Osteoblast (primary cell): ENCODE measurements around the gene COL1A1. TPM values are rescaled to one million over a fixed set of nuclear protein-coding genes. Genes with fewer than 3 reads are reported as not detected.

ENCODE experiments used
- DNase-seq: peaks from one replicate; pipeline ENCODE4 v3.0.0; 2011; ENCODE audit warnings: low spot score, mixed read lengths; ENCODE audit not compliant: insufficient read length; ENCODE audit errors: missing footprints
- H2AFZ ChIP-seq: 2 replicates; pipeline ENCODE4 v1.6.0; 2011; ENCODE audit warnings: mild to moderate bottlenecking, low read length
- H3K27ac ChIP-seq: 2 replicates; pipeline ENCODE4 v1.5.1; 2011; ENCODE audit warnings: mild to moderate bottlenecking, low read depth, low read length, moderate library complexity
- H3K27me3 ChIP-seq: 2 replicates; pipeline ENCODE4 v1.6.0; 2012; ENCODE audit warnings: mild to moderate bottlenecking, control low read depth, inconsistent platforms, low read length, moderate library complexity; ENCODE audit not compliant: insufficient read depth
- H3K36me3 ChIP-seq: 2 replicates; pipeline ENCODE4 v1.5.1; 2011; ENCODE audit warnings: mild to moderate bottlenecking, low read length, control low read depth, moderate library complexity; ENCODE audit not compliant: insufficient read depth
- H3K4me1 ChIP-seq: 2 replicates; pipeline ENCODE4 v1.5.1; 2011; ENCODE audit warnings: mild to moderate bottlenecking, low read length, control low read depth, moderate library complexity; ENCODE audit not compliant: insufficient read depth
- H3K4me2 ChIP-seq: 2 replicates; pipeline ENCODE4 v1.6.0; 2011; ENCODE audit warnings: mild to moderate bottlenecking, low read length; ENCODE audit not compliant: insufficient read depth
- H3K4me3 ChIP-seq: fragments of 200-600 bp; sonication (generic); 3 replicates; pipeline ENCODE4 v1.5.1; 2012; ENCODE audit warnings: mild to moderate bottlenecking, low read length, inconsistent platforms; ENCODE audit not compliant: insufficient read depth
- H3K79me2 ChIP-seq: 2 replicates; pipeline ENCODE4 v1.6.0; 2012; ENCODE audit warnings: mild to moderate bottlenecking, low read length, control low read depth, inconsistent platforms; ENCODE audit not compliant: insufficient read depth
- H3K9me3 ChIP-seq: 2 replicates; pipeline ENCODE4 v1.5.1; 2011; ENCODE audit warnings: low read depth, low read length, control low read depth
- H4K20me1 ChIP-seq: 2 replicates; pipeline ENCODE4 v1.6.0; 2012; ENCODE audit warnings: mild to moderate bottlenecking, low read length, control low read depth; ENCODE audit not compliant: insufficient read depth
- total RNA-seq: library from RNA; depleted of rRNA; stranded (reverse); fragments of >200 nt; gene quantifications from 2 replicates; pipeline ENCODE4 v1.2.3, GENCODE V29; 2012
- TF ChIP-seq, protein P1 (sequence below): IDR thresholded peaks from 2 replicates; pipeline ENCODE4 v1.5.1; 2011; ENCODE audit warnings: mild to moderate bottlenecking, low read depth, low read length, moderate library complexity; ENCODE audit errors: extremely low read depth

COL1A1 gene
- total RNA-seq, 1 donor: 8,987 TPM

DNA sequence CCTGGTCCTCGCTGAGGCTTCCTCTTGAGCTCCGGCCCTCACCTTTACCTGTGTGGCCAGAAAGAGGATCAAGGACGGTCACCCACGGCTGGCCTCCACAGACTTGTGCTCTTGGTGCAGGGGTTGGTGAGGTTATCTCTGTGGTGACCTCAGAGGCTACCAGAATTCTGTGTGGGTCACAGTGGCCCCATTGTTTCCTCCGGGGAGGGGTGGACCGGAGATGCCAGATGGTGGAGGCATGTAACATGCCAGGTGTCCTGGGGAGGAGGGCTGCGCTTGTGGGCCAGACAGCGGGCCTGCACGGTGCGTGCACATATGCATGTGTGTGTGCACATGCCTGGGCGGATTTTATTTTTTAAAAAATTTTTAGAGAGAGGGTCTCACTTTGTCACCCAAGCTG, 29.3 kb downstream of the COL1A1 start:
- H3K36me3 ChIP-seq: peaks cover 8% of the 10 kb centered on the region
- no peak overlapping the region for H3K4me2 ChIP-seq
- peaks cover 21% of the 10 kb centered on the region for H3K4me1 ChIP-seq
- H3K4me3 ChIP-seq: no peak overlapping the region
- H4K20me1 ChIP-seq: no peaks in the 10 kb centered on the region
- no peaks in the 10 kb centered on the region for H3K27me3 ChIP-seq
- H3K79me2 ChIP-seq: no peaks in the 10 kb centered on the region
- DNase-seq: peak; percentile 15
- H3K27ac ChIP-seq: no peak overlapping the region
- H3K9me3 ChIP-seq: no peaks in the 10 kb centered on the region
- H2AFZ ChIP-seq: no peak overlapping the region
- TF ChIP-seq, protein P1, sequence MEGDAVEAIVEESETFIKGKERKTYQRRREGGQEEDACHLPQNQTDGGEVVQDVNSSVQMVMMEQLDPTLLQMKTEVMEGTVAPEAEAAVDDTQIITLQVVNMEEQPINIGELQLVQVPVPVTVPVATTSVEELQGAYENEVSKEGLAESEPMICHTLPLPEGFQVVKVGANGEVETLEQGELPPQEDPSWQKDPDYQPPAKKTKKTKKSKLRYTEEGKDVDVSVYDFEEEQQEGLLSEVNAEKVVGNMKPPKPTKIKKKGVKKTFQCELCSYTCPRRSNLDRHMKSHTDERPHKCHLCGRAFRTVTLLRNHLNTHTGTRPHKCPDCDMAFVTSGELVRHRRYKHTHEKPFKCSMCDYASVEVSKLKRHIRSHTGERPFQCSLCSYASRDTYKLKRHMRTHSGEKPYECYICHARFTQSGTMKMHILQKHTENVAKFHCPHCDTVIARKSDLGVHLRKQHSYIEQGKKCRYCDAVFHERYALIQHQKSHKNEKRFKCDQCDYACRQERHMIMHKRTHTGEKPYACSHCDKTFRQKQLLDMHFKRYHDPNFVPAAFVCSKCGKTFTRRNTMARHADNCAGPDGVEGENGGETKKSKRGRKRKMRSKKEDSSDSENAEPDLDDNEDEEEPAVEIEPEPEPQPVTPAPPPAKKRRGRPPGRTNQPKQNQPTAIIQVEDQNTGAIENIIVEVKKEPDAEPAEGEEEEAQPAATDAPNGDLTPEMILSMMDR: no peak

DNA sequence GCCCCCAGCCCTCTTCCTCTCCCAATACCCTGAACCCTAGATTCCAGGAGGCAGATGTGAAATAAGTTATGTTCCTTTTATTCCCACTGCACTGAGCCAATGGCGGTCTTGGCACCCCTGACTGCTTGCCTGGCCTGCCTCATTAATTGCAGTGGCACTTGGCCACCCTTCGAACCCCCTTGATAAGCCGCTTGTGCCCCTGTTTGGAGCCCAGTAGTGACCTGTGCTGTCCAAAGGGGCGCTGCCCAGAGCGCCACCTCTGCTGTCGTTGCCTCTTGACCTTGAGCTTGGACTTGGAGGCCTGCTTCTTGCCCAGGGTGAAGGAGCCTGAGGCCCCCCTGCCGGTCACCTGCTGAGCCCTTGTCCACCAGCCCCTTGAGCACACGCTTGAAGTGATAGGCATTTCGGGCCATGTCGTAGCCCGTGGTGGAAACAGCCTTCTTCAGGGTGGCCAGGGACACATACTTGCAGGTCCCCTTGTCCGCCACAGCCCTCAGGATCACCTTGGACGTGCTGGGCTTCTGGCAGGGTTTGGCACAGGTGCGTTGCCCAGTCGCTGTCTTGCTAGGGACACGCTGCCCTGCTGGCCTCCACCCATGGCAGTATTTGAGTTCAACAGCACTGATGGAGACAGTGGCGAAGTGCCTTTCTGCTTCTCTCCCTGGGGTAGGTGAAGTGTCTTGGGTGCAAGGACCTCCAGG, 29.9 kb downstream of the COL1A1 start:
- Histone ChIP-seq H4K20me1 (no peaks in the 10 kb centered on the region), H3K79me2 (no peaks in the 10 kb centered on the region), H3K4me3 (no peak overlapping the region), H3K4me2 (no peak overlapping the region), H2AFZ (no peak overlapping the region), H3K27me3 (no peaks in the 10 kb centered on the region), H3K36me3 (peaks cover 8% of the 10 kb centered on the region), H3K9me3 (no peaks in the 10 kb centered on the region), H3K27ac (no peak overlapping the region), H3K4me1 (peaks cover 15% of the 10 kb centered on the region)
- peak; percentile 61 for DNase-seq
- TF ChIP-seq, protein P1: no peak

DNA sequence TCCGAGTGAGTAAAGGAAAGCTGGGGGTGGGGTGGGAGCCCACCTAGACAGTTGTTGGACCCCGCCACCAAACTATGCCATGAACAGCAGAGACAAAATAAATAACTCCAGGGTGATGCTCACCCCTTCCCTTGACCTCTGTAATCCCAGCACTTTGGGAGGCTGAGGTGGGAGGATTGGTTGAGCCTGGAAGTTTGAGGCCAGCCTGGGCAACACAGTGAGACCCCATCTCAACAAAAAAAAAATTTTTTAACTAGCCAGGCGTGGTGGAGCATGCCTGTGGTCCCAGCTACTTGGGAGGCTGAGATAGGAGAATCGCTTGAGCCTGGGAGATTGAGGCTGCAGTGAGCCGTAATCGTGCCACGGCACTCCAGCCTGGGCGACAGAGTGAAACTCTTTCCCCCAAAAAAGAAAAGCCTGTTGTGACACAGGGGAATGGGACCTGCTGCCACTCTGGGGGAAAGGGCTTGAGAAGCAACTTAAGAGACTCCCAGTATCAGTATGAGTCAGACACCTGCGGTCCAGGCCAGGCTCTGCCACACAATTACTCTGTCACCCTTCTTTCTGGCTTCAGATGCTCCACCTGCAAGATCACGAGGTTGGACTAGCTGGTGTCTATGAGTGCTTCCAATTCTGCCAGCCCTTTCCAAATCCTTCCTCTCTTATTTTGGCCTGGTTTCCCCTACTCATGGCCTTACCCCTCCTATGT, 30.6 kb downstream of the COL1A1 start:
- Histone ChIP-seq H3K79me2 (no peaks in the 10 kb centered on the region), H3K36me3 (peaks cover 4% of the 10 kb centered on the region), H3K4me2 (no peak overlapping the region), H3K4me3 (no peak overlapping the region), H3K27me3 (no peaks in the 10 kb centered on the region), H3K9me3 (no peaks in the 10 kb centered on the region), H4K20me1 (no peaks in the 10 kb centered on the region), H3K27ac (no peak overlapping the region), H2AFZ (no peak overlapping the region), H3K4me1 (peaks cover 15% of the 10 kb centered on the region)
- TF ChIP-seq, protein P1: no peak
- DNase-seq: peak; percentile 69

DNA sequence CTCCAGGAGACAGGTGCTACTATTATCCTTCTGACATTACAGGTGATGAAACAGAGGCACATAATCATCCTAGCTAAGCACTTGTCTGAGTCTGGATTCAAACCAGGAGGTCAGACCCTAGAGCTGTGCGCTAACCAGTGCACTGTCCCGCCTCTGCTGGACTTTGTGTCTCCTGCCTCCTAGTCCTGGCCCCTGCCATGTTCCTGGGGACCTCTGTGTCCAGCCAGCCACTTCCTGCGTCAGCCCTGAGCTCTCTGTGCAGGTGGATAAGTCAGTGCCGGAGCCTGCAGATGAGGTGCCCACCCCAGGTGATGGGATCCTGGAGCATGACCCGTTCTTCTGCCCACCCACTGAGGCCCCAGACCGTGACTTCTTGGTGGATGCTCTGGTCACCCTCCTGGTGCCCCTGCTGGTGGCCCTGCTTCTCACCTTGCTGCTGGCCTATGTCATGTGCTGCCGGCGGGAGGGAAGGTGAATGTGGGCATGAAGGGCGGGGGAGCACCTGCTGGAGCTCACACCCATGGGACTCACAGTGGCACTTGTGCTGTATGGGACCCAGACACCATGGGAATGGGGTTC, 31.5 kb downstream of the COL1A1 start:
- H3K36me3 ChIP-seq: peaks cover 3% of the 10 kb centered on the region
- TF ChIP-seq, protein P1: no peak
- no peaks in the 10 kb centered on the region for H3K27me3 ChIP-seq
- DNase-seq: peak; percentile 57
- peaks cover 15% of the 10 kb centered on the region for H3K4me1 ChIP-seq
- no peak overlapping the region for H3K4me2 ChIP-seq
- H2AFZ ChIP-seq: no peak overlapping the region
- H3K4me3 ChIP-seq: no peak overlapping the region
- H4K20me1 ChIP-seq: no peaks in the 10 kb centered on the region
- H3K27ac ChIP-seq: no peak overlapping the region
- H3K79me2 ChIP-seq: no peaks in the 10 kb centered on the region
- no peaks in the 10 kb centered on the region for H3K9me3 ChIP-seq
